ENCODE results near the gene C15orf39.
"Not testable (repeated sequence)": the region's sequence is repeated elsewhere in the genome, so short reads cannot be mapped to it uniquely, and the experiment has no call there.

The C15orf39 gene

DNA sequence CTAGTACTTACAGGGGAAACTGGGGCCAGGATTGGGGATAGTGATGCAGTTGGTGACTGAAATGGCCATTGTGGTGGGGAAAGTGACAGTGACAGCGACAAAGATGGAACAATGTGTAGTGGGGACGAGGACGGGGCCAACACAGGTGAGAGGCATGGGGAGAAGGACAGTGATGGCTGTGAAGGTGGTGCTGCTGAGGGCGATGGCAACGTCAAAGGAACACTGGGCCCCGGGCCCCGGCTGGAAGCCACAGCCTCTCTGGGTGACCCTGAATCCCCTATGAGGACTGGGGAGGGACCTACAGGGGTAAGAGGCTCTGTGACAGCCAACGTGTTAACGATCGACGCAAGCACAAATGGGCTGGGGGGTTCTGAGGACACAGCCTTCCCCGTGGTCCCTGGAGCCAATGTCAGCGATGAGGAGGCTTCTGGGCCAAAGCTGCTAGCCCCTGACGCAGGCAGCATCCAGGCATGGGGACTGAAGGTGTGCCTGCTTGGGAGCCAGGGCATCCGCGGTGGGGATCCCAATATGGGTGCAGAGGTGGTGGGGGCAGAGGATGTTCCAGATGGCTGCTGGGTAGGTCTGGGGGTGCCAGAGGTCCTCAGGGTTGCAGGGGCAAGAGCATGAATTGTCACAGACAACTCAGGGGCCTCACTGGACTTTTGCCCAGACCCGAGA, 31.3 kb downstream of the C15orf39 start:
- DNase-seq, result no peak

DNA sequence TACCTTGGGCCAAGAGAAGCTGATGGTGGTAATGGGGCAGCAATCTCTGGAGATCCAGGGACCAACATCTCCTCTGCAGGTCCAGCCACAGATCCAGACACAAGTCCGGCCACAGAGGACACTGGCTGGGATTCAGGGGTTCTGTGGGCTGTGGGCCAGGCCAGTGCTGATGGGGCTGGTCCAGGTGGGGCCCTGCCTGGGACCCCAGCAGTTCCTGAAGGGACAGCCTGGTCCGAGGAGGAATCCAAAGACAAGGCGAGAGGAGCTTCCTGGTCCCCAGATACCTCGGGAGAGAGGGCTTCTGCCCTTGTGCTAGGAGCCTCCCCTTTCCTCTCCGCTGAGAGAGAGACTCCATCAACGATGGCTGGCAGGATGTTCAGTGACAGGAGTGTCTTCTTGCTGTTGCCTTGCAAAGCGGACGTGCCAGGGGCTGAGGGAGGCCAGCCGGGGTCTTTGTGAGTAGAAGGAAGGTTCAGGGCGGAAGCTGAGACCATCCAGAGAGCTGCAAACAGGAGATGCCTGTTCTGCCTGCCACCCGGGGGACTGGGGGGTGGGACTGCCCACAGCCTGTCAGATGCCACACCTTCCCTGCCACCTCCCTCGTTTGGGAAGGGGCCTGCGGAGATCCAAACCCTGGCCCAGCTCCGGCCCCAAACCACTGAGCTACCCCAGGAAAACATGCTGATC, 32.0 kb downstream of the C15orf39 start:
- no peak for DNase-seq

DNA sequence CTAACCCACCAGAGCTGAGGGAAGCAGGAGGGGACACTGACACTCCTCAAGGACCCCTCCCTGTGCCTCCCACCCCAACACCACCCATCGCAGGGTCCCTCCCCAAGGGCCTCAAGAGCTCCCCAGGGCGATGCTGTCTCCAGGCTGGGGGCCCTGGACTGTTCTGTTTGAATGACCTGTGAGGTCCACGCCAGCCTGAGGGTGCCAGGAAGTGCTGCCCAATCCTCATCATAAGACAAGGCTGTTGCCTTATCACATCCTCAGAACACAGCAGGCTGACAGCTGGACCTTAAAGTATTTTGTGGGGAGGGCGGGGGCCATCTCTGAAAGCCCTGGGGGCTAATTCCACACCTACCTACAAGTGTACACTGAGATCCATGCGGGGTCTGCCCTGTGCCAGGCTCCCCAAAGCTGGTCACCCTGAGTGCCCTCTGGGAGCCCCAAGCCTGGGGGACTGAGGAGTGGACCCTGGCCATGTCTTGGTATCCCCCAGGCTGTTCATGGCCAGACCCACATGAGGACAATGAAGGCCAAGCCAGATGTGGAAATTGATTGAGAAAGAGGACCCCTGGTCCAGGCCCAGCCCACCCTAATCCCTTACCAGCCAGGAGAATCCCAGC, 32.6 kb downstream of the C15orf39 start:
- DNase-seq, result no peak

DNA sequence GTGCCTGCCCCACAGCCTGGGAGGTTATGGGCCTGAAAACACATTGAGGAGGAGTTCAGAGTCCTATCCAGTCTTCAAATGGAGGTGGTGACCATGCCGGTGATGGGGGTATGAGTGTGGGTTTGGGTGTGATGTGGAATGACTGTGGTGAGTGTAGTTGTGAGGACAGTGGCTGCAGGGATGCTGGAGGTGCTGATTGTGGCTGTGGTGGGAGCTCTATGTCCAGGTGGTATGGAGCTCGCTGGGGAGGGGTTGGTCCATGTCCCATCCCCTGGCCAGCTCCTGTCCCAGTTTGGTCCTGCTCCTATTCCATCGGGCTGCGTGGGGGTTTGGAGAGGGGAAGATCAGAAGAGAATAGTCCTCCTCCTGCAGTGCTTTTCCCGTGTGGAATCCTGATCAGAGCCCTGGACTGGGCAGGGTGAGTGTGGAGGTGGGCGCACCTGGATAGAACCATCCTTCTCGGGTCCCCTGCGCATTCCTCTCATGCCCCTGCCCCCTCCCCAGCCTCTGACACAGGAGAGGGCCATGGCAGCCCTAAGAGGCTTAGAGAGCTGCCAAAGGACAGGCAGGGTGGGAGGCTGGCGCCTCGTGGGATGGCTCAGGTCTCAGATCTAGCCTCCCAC, 33.5 kb downstream of the C15orf39 start:
- no peak for DNase-seq

DNA sequence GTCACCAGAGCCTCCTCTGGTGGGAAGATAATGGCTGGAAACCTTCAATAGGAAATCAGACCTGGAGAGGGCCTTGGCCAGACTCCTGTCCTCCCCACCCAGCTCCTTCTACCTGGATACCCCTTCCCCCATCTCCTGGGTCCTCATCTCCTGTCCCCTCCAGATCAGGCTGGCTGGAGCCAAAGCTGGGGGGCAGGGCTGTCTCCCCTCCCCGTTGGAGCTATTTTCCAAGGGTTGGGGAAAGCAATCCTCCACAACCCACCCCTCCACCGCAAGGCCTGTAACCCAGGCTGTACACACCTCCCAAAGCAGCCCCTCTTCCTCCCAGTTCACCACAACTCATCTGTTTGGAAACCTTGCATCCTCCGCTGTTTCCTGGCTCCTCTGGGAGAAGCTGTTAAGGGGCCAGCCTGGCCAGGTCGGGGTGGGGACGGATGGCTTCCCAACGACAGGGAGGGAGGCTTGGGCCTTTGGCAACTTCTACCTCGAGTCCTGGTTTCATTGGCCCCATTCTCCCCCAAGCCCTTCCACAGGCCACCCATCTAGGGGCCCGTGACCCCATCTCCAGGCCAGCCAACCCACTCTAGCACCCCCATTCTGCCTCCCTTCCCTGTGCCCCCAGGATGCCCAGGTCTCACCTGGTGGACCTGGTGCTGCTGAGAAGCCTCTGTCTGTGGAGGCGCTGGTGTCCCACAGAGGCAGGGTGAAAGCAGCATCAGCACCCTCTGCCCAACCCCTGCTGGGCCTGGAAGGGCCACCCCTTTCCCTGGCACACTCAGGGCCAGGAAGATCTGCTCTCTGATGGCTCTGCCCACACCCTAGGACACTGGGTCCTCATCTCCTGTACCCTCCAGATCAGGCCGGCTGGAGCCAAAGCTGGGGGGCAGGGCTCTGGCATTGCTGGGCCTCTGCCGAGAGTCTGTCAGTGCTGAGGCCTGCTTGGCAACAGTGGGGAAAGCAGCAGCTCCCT, 34.4 kb downstream of the C15orf39 start:
- no peak for DNase-seq

DNA sequence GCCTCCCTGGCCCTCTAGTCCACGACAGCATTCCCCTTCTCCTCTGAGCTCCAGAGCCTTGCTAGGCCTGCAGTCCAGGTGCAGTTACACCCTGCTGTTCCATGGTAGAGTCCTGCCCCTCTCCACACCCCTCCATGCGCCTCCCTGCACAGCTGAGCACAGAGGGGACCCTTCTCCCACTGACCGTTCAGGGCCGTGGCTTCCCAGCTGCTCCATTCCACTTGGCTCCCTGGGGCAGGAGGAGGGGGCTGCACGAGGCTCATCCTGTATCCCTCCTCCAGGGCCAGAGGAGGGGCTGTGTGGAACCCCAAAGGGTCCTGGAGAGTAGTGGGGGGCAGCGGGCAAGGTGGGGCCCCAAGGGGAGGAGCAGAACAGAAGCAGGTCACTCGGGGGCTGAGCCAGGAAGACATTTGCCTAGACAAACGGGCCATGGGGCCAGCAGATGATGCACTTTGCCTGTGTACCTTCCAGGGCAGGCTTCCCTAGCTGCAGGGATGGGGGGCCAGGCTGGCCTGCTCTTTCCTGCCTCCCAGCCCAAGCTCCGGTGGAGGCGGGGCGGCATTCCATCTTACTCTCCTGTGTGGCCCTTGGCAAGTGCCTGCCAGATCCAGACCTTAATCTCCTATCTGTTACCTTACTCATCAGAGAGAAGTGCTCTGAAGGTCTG, 35.8 kb downstream of the C15orf39 start:
- no peak for DNase-seq

DNA sequence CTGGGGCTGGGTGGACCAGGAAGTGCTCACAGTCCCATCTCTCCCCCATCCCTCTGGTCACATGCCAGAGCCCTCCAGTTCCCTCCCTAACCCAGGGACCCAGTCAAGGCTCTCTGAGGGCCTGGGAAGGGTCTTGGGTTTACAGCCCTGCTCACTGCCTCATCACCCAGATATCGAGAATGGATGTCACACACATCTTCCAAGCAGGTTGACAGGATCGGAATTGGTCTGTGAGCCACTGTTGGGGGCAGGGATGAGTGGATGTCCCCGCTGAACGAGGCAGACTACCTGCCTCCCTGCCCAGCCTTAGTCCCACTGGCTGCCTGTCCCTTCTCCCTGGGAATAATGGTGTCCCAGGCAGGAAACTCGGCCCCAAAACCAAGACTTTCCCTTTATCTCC, 36.5 kb downstream of the C15orf39 start:
- no peak for DNase-seq

DNA sequence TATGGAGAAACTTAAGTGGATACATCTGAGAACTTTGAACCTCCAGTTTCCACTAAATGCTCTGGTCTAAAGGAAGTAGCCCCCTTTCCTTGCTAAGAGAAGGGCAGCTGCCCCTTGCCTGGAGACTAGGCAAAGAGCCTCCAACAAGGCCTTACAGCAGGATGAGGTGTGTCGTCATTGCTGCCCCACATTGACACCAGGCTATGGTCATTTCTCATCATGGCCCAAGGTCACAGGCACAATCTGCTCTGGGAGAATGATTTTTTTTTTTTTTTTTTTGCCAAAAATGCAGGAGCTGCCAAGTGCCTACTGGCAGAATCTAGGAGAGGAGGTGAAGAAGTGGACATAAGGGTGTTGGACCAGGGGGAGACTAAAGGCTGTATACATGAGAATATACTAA, 44.1 kb downstream of the C15orf39 start:
- not testable (repeated sequence) for DNase-seq

DNA sequence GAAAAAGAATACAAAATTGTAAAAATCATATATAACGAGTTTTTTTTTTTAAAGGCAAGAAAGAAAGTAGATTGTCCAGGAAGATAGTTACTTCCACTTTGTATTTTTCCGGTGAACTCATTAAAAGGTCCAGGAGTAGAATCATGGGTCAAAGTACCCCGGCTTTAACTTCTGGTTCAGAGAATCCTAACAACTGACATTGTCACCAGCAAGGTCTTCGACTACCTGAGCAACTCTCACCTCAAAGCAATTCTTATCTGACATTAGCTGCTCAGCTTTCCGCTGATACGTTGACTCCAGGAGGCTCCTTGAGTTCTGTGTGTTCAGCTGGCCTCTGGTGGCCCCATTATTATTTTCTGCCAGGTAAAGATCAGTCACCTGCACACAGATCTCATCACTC, 47.3 kb downstream of the C15orf39 start:
- DNase-seq, result not testable (repeated sequence)

DNA sequence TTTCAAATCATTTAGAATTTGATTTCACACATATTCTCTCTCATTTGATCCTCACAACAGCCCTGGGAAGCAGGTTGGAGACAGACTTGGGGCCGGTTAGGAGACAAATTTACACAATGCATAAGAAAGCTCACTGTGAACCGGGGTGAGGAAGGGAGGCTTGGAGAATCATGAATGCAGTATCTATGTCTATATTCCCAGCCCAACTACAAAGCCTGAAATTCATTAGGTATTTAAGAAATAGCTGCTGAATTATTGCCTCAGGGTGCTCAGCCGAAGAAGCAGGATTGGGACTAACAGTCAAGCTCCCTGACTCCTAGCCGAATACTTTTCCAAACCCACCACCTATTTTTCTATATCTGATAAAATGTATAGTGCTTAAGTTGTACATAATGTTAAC, 48.0 kb downstream of the C15orf39 start:
- DNase-seq, result no peak

DNA sequence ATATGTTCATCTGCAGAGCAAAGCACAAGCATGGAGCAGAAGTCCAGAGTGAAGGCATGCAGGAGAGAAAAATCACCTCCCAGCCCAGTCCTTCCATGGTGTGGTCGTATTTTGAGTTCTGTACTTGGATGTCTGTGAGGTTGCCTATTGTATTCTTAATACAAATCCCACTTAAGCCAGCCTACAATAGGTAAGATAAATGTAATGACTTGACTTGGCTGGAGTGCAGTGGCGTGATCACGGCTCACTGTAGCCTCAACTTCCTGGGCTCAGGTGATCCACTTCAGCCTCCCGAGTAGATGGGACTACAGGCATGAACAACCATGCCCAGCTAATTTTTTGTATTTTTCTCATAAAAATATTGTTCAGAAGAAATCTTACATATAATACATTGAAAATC, 49.7 kb downstream of the C15orf39 start:
- not testable (repeated sequence) for DNase-seq

DNA sequence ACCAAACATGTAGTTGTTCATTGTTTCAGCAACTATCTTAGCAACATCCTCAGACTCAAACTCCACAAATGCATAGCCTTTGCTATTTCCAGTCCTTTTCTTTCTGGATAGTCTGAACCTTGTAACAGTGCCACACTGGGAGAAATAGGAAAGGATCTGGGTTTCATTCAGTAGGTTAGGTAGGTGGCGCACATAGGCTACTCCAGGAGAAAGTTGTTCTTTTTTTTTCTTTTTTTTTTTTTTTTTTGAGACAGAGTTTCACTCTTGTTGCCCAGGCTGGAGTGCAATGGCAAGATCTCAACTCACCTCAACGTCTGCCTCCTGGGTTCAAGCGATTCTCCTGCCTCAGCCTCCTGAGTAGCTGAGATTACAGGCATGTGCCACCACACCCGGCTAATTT, 50.6 kb downstream of the C15orf39 start:
- DNase-seq, result not testable (repeated sequence)

DNA sequence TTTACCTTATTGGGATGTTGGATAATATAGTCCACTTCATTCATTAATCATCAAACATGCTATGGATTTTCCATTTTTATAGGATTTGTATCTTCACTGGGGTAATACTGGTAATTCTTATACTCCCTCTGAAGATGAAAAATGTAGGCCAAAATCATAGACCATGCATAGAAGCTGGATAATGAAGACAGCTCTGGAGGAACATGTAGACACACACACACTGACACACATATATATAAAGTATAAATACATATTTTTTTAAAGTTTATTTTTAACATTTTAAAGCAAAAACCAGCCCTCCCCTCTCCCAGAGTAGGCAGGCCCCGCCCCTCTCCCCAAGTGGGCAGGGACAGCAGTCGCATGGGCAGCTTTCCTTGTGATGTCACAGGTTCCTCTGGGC, 56.4 kb downstream of the C15orf39 start, which contains the start of gene GOLGA6C:
TSS of gene GOLGA6C (plus strand) at position 301 of the 400 bp plus-strand sequence. CDS start 265 bp downstream, outside the sequence.
- DNase-seq, result not testable (repeated sequence)

DNA sequence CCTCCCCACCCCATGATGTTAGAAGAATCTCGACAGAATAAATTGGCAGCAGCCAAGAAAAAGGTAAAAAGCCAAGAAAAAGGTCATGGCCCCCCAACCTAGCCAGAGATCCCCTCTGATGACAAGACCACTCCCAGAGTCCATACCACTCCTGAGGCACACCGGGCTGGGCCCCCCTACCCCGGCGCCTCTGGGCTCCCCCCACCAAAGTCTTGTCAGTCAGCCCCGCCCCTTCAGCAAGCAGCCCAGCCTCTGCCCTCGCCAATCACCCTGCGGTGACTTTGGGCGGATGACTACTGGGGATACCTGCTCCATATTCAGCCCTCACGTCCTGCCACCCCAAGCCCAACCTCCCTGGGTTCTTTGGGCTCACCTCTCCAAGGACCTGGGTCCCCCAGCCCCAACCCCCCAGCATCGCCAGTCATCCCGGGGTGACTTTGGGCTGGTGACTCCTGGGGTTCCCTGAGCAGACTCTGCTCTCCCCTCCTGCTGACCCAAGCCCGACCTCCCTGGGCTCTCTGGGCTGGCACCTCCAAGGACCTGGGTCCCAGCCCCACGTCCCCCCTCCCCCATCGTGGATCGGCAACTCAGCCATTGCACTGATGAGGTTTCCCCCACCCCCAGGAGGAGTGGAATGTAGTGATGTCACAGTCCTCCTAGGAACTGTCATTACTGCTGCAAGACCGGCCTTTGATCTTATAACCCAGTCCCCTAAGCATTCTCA, 57.1 kb downstream of the C15orf39 start:
- not testable (repeated sequence) for DNase-seq

DNA sequence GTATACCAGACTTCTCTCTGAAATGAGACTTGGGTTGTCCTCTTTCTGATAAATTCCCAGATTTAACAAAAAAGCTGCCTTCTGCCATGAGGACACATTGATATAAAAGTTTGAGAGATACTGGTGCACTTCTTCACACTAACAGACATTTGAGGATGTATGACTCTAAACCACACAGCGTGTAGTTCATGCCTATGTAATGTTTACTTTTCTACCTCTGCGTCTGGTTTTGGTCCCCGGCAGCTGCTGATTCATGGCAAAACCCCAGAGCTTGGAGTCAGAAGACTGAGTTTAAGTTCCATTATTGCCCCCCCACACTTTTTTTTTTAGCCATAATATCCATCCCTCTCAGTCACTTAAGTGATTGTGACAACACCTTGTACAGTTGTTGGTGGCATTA, 58.2 kb downstream of the C15orf39 start:
- DNase-seq, result not testable (repeated sequence)

Data from activated CD4-positive, alpha-beta T cell treated with anti-CD3 and anti-CD28 coated beads, Interleukin-2, amount 50 U/mL, for 4 hours (primary cell).